IPS-18a (cell line): ENCODE measurements around the gene ASPSCR1.

Experiments used
- H3K27ac ChIP-seq: one replicate; pipeline ENCODE4 v1.5.1; 2013; ENCODE audit warnings: low read length
- H3K27me3 ChIP-seq: one replicate; pipeline ENCODE4 v1.6.1; 2013; ENCODE audit warnings: mild to moderate bottlenecking, low read length; ENCODE audit not compliant: control insufficient read depth, insufficient read depth
- H3K36me3 ChIP-seq: one replicate; pipeline ENCODE4 v1.6.1; 2013; ENCODE audit warnings: low read depth, low read length; ENCODE audit not compliant: control insufficient read depth
- H3K4me1 ChIP-seq: one replicate; pipeline ENCODE4 v1.6.1; 2013; ENCODE audit warnings: low read depth, low read length; ENCODE audit not compliant: control insufficient read depth
- H3K4me3 ChIP-seq: one replicate; pipeline ENCODE4 v1.5.1; 2013; ENCODE audit warnings: low read length
- H3K9ac ChIP-seq: one replicate; pipeline ENCODE4 v1.6.1; 2013; ENCODE audit warnings: mild to moderate bottlenecking, low read length, moderate library complexity
- H3K9me3 ChIP-seq: one replicate; pipeline ENCODE4 v1.6.1; 2013; ENCODE audit warnings: low read depth, low read length; ENCODE audit not compliant: control insufficient read depth

Gene ASPSCR1

DNA sequence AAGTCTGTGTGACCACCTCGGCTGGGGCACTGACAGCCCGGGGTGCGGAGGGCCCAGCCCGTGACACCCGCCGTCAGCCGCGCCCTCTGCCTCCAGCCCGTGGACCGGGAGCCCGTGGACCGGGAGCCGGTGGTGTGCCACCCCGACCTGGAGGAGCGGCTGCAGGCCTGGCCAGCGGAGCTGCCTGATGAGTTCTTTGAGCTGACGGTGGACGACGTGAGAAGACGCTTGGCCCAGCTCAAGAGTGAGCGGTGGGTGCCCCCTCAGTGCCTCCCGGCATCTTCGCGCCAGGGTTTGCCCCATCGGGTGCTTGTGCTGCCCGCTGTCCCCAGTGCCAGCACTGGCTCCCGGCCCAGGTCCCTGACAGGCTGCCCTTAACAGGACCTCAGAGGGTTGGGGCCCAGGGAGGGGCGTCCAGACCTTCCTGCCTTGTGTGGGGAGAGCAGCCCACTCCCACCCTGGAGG lies 31.5 kb downstream of the ASPSCR1 start:
- H3K4me3 ChIP-seq, result no peak overlapping the region
- no peaks in the 10 kb centered on the region for H3K36me3 ChIP-seq
- H3K27me3 ChIP-seq, result no peaks in the 10 kb centered on the region
- no peak overlapping the region for H3K9ac ChIP-seq
- H3K27ac ChIP-seq, result no peak overlapping the region
- H3K4me1 ChIP-seq, result no peaks in the 10 kb centered on the region
- no peaks in the 10 kb centered on the region for H3K9me3 ChIP-seq

DNA sequence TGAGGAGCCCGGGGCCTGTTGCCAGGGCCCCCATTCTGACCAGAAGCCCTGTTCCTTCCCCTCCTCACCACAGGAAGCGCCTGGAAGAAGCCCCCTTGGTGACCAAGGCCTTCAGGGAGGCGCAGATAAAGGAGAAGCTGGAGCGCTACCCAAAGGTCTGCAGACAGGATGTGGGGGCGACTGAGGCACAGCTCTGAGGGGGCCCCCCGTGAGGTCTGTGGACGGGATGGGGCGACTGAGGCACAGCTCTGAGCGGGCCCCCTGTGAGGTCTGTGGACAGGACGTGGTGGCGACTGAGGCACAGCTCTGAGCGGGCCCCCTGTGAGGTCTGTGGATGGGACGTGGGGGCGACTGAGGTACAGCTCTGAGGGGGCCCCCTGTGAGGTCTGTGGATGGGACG lies 32.0 kb downstream of the ASPSCR1 start:
- Histone ChIP-seq H3K9ac (no peak overlapping the region), H3K9me3 (no peaks in the 10 kb centered on the region), H3K4me1 (no peaks in the 10 kb centered on the region), H3K27me3 (no peaks in the 10 kb centered on the region), H3K4me3 (no peak overlapping the region), H3K27ac (no peak overlapping the region), H3K36me3 (no peaks in the 10 kb centered on the region)

GRCh38 chr17:82010575-82011525 lies 33.4 kb downstream of the ASPSCR1 start:
- Histone ChIP-seq H3K4me3 (no peak overlapping the region), H3K4me1 (no peaks in the 10 kb centered on the region), H3K9ac (no peak overlapping the region), H3K9me3 (no peaks in the 10 kb centered on the region), H3K27me3 (no peaks in the 10 kb centered on the region), H3K36me3 (no peaks in the 10 kb centered on the region), H3K27ac (no peak overlapping the region)

GRCh38 chr17:82011617-82012187 lies 34.3 kb downstream of the ASPSCR1 start:
- Histone ChIP-seq H3K36me3 (no peaks in the 10 kb centered on the region), H3K4me1 (no peaks in the 10 kb centered on the region), H3K4me3 (no peak overlapping the region), H3K9me3 (no peaks in the 10 kb centered on the region), H3K27me3 (no peaks in the 10 kb centered on the region), H3K27ac (no peak overlapping the region), H3K9ac (no peak overlapping the region)

DNA sequence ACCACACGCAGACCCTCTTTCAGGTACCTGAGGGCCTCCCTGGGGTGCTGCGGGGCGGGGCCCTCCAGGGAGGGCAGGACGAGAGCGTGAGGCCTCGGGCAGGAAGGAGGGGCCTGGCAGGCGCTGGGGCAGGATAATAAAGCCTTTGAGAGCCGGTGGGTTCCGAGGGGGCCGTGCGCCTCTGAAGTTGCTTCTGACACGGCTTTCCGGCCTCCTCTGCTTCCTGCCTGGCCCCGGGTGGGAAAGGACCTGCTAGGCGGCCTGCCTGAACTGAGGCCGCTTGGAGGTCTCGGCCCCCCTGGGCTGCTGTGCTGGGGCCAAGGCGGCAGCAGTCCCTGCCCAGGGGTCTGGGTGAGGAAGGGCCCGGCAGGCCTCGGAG lies 34.8 kb downstream of the ASPSCR1 start:
- Histone ChIP-seq H3K36me3 (no peaks in the 10 kb centered on the region), H3K9ac (no peak overlapping the region), H3K9me3 (no peaks in the 10 kb centered on the region), H3K27me3 (no peaks in the 10 kb centered on the region), H3K27ac (no peak overlapping the region), H3K4me3 (no peak overlapping the region), H3K4me1 (no peaks in the 10 kb centered on the region)

- Histone ChIP-seq H3K9me3 (no peaks in the 10 kb centered on the region), H3K4me3 (no peak overlapping the region), H3K27ac (no peak overlapping the region), H3K4me1 (no peaks in the 10 kb centered on the region), H3K27me3 (no peaks in the 10 kb centered on the region), H3K36me3 (no peaks in the 10 kb centered on the region), H3K9ac (no peak overlapping the region)
Observed at GRCh38 chr17:82012640-82013295, 35.3 kb downstream of the ASPSCR1 start.

DNA sequence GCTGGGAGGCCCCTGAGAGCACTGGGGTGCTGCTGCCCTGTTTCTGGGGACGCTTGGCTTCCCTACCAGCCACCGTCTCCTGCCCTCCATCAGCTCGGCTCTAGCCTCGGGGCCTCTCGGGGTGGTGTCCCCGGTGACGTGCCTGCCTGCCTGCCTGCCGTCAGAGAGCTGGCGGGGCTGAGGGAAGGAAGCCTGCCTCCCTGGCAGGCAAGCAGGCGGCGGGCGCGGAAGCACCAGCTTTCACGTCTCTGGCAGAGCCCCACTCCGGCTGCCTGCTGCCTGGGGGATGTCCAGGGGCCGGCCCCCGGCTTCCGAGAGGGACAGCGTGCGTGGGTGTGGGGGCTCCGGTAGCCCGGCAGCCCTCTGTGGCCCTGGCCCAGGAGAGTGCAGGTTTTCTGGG lies 35.9 kb downstream of the ASPSCR1 start:
- H3K9ac ChIP-seq, result no peak overlapping the region
- H3K9me3 ChIP-seq, result no peaks in the 10 kb centered on the region
- H3K4me1 ChIP-seq, result no peaks in the 10 kb centered on the region
- no peaks in the 10 kb centered on the region for H3K27me3 ChIP-seq
- H3K27ac ChIP-seq, result no peak overlapping the region
- H3K36me3 ChIP-seq, result peaks cover 1% of the 10 kb centered on the region
- H3K4me3 ChIP-seq, result no peak overlapping the region

DNA sequence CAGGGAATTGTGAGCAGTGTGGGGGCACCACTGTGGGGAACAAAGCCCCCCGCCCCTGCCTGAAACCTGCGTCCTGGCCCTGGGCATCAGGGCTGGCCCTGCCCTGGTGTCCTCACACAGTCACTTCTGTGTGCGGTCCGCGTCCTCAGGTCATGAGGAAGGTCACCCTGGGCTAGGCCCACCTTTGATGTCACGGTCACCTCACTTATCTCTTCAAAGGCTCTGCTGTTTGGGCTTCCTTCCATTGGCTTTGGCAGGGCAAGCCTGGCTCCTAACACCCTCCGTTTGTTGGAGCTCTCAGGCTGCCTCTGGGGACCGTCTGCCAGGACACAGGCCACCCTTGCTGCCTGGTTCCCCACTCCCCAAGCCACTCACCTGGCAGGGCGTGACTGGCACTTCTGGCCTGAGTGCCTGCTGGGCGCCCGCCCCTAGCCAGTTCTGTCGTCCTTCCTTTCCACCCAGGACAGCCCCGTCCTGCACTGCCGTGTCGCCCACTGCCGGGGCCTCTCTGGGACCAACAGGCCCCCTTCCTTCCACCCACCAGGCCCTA lies 36.4 kb downstream of the ASPSCR1 start:
- Histone ChIP-seq H3K9ac (no peak overlapping the region), H3K4me1 (no peaks in the 10 kb centered on the region), H3K27me3 (no peaks in the 10 kb centered on the region), H3K4me3 (no peak overlapping the region), H3K9me3 (no peaks in the 10 kb centered on the region), H3K27ac (no peak overlapping the region), H3K36me3 (peaks cover 6% of the 10 kb centered on the region)

GRCh38 chr17:82014432-82014831 lies 37.0 kb downstream of the ASPSCR1 start:
- H3K4me3 ChIP-seq, result no peak overlapping the region
- H3K27me3 ChIP-seq, result no peaks in the 10 kb centered on the region
- no peak overlapping the region for H3K9ac ChIP-seq
- no peaks in the 10 kb centered on the region for H3K4me1 ChIP-seq
- H3K36me3 ChIP-seq, result peaks cover 6% of the 10 kb centered on the region
- no peaks in the 10 kb centered on the region for H3K9me3 ChIP-seq
- H3K27ac ChIP-seq, result no peak overlapping the region

DNA sequence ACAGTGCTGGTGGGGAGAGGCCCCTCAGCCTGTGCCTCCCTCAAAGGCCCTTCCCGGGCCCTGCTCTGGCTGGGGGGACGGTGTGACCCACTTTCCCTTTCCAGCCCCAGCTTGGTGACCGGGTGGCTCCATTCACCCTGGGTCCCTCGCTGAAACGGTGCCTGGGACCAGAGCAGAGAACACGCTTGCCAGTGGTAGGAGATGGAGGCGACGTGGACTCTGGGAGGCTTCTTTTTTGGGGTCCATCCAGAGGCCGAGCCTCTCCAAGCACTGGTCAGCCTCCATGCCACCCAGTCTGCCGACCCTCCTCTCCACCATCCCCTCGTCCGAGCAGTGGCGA lies 37.5 kb downstream of the ASPSCR1 start:
- no peak overlapping the region for H3K9ac ChIP-seq
- peaks cover 6% of the 10 kb centered on the region for H3K36me3 ChIP-seq
- H3K27me3 ChIP-seq, result no peaks in the 10 kb centered on the region
- no peaks in the 10 kb centered on the region for H3K4me1 ChIP-seq
- H3K4me3 ChIP-seq, result no peak overlapping the region
- H3K27ac ChIP-seq, result no peak overlapping the region
- no peaks in the 10 kb centered on the region for H3K9me3 ChIP-seq

DNA sequence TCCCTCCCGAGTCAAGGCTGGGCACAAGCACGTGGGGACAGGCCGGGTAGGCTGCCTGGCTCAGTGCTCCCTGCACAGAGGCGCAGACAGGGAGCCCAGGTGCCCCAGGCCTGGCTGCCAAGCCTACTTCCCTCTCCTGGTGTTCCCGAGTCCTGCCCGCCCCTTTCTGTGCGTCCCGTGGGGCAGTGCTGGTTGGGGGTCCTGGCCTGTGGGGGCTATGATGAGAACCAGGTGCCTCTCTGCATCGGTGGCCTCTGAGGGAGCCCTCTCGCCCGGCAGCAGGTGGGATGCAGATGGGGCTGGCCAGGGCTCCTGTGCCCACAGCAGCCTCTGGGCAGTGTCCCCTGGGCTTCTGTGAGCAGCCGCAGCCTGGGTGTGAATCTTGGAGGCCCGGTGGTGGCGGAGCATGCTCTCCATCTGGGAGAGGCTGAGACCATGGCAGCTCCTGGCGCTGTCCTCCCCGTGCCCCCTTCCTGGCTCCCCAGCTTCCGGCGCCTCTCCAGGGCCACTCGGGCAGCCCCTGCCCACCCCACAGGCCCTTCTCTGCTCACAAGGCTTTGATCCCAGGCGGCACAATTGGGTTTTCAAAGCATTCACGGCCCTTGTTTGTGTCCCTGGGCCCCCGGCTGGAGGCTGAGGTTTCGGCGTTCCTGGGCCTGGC lies 38.0 kb downstream of the ASPSCR1 start:
- Histone ChIP-seq H3K9me3 (no peaks in the 10 kb centered on the region), H3K27me3 (no peaks in the 10 kb centered on the region), H3K4me3 (no peak overlapping the region), H3K9ac (no peak overlapping the region), H3K4me1 (no peaks in the 10 kb centered on the region), H3K36me3 (peaks cover 6% of the 10 kb centered on the region), H3K27ac (no peak overlapping the region)
